ENCODE results near the gene TBC1D22A. TPM values are rescaled to one million over a fixed set of nuclear protein-coding genes. Genes with fewer than 3 reads are reported as not detected.

TBC1D22A gene
- total RNA-seq, 1 donor from 2014 or later = 28.9 TPM

GRCh38 chr22:47056776-47057470 is 294.5 kb downstream of the TBC1D22A start:
- no peak for TF ChIP-seq CTCF (IDR thresholded peaks at IDR 0.05)
- no peak for DNase-seq (ENCODE audit: extremely low spot score, unreplicated experiment)
- Mint-ChIP-seq H3K4me1 (ENCODE audit: unreplicated experiment) (peaks cover 10% of the 10 kb centered on the region), H3K27ac (ENCODE audit: unreplicated experiment) (no peak overlapping the region), H3K27me3 (ENCODE audit: unreplicated experiment) (no peaks in the 10 kb centered on the region), H3K9me3 (ENCODE audit: unreplicated experiment) (no peaks in the 10 kb centered on the region), H3K36me3 (ENCODE audit: unreplicated experiment) (peaks cover 15% of the 10 kb centered on the region), H3K4me3 (ENCODE audit: unreplicated experiment) (no peak overlapping the region)

GRCh38 chr22:47057916-47058585 is 295.6 kb downstream of the TBC1D22A start:
- Mint-ChIP-seq H3K4me3 (ENCODE audit: unreplicated experiment) (no peak overlapping the region), H3K27ac (ENCODE audit: unreplicated experiment) (no peak overlapping the region)
- DNase-seq (ENCODE audit: extremely low spot score, unreplicated experiment) = no peak

GRCh38 chr22:47059076-47059475 is 296.6 kb downstream of the TBC1D22A start:
- TF ChIP-seq CTCF (IDR thresholded peaks at IDR 0.05) = no peak
- no peak overlapping the region for H3K27ac Mint-ChIP-seq (ENCODE audit: unreplicated experiment)
- no peaks in the 10 kb centered on the region for H3K27me3 Mint-ChIP-seq (ENCODE audit: unreplicated experiment)
- H3K4me3 Mint-ChIP-seq (ENCODE audit: unreplicated experiment) = no peak overlapping the region
- H3K36me3 Mint-ChIP-seq (ENCODE audit: unreplicated experiment) = peaks cover 15% of the 10 kb centered on the region
- no peaks in the 10 kb centered on the region for H3K4me1 Mint-ChIP-seq (ENCODE audit: unreplicated experiment)
- no peaks in the 10 kb centered on the region for H3K9me3 Mint-ChIP-seq (ENCODE audit: unreplicated experiment)
- no peak for DNase-seq (ENCODE audit: extremely low spot score, unreplicated experiment)

More at GRCh38 chr22:47057916-47058585, 295.6 kb downstream of the TBC1D22A start:
- H3K9me3 Mint-ChIP-seq (ENCODE audit: unreplicated experiment) = no peaks in the 10 kb centered on the region
- no peak for TF ChIP-seq CTCF (IDR thresholded peaks at IDR 0.05)
- H3K36me3 Mint-ChIP-seq (ENCODE audit: unreplicated experiment) = peaks cover 15% of the 10 kb centered on the region
- H3K4me1 Mint-ChIP-seq (ENCODE audit: unreplicated experiment) = peaks cover 6% of the 10 kb centered on the region
- no peaks in the 10 kb centered on the region for H3K27me3 Mint-ChIP-seq (ENCODE audit: unreplicated experiment)

GRCh38 chr22:47059701-47060161 is 297.3 kb downstream of the TBC1D22A start:
- TF ChIP-seq CTCF (IDR thresholded peaks at IDR 0.05) = no peak
- Mint-ChIP-seq H3K36me3 (ENCODE audit: unreplicated experiment) (peaks cover 12% of the 10 kb centered on the region), H3K9me3 (ENCODE audit: unreplicated experiment) (no peaks in the 10 kb centered on the region), H3K4me1 (ENCODE audit: unreplicated experiment) (no peaks in the 10 kb centered on the region), H3K4me3 (ENCODE audit: unreplicated experiment) (no peak overlapping the region), H3K27me3 (ENCODE audit: unreplicated experiment) (no peaks in the 10 kb centered on the region), H3K27ac (ENCODE audit: unreplicated experiment) (no peak overlapping the region)
- DNase-seq (ENCODE audit: extremely low spot score, unreplicated experiment) = no peak

GRCh38 chr22:47060718-47061117 is 298.3 kb downstream of the TBC1D22A start:
- no peak for DNase-seq (ENCODE audit: extremely low spot score, unreplicated experiment)
- no peaks in the 10 kb centered on the region for H3K4me1 Mint-ChIP-seq (ENCODE audit: unreplicated experiment)
- no peaks in the 10 kb centered on the region for H3K9me3 Mint-ChIP-seq (ENCODE audit: unreplicated experiment)
- no peak overlapping the region for H3K4me3 Mint-ChIP-seq (ENCODE audit: unreplicated experiment)
- peaks cover 10% of the 10 kb centered on the region for H3K36me3 Mint-ChIP-seq (ENCODE audit: unreplicated experiment)
- no peaks in the 10 kb centered on the region for H3K27me3 Mint-ChIP-seq (ENCODE audit: unreplicated experiment)
- no peak overlapping the region for H3K27ac Mint-ChIP-seq (ENCODE audit: unreplicated experiment)
- no peak for TF ChIP-seq CTCF (IDR thresholded peaks at IDR 0.05)

Measured in osteocyte (in vitro differentiated cells).